Measurements from ENCODE around the gene KCNN4.

The KCNN4 gene

DNA sequence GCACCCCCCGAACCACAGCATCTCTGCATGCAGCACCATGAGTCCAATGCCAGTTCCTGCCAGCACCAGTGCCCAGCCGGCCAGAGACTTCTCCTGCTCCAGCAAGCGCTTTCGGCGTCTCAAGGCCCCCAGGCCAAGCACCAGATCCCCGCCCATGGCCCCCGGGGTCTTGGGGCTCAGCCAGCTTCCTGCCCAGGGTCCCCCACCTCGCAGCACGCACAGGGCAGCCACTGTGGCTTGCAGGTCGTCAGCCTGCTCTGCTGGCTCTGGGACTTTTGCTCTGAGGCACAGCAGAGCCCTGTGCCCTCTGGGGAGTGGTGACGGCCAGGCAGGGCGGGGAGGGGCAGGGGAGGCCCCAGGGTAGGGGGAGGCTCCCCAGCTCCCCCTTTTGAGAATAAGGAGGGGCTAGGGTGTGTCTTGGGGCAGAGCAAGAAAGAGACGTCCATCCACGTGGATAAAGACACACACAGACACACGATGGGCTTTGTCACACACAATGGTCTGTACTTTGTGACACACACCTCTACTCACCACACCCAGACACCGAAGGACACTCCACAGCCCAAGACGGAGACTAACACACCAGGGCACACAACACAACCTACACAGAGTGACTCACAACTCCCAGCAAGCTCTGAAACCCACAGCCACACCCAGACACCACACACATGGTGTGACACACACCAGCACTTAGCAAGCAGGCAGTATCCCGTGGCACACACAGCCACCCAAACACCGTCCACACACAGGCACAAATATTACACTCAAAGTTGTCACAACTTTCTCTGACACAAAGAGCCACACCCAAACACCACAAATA lies at the start of gene KCNN4:
KCNN4 (minus strand) TSS at position 268 of the 820 bp plus-strand sequence; CDS start at position 156, 112 bp downstream.
- TF ChIP-seq GATA2 (IDR thresholded peaks at IDR 0.05; ENCODE audit: low read depth, low read length), result no peak
- TF ChIP-seq GATA3 (IDR thresholded peaks at IDR 0.05; ENCODE audit: low read depth, low read length), result no peak

DNA sequence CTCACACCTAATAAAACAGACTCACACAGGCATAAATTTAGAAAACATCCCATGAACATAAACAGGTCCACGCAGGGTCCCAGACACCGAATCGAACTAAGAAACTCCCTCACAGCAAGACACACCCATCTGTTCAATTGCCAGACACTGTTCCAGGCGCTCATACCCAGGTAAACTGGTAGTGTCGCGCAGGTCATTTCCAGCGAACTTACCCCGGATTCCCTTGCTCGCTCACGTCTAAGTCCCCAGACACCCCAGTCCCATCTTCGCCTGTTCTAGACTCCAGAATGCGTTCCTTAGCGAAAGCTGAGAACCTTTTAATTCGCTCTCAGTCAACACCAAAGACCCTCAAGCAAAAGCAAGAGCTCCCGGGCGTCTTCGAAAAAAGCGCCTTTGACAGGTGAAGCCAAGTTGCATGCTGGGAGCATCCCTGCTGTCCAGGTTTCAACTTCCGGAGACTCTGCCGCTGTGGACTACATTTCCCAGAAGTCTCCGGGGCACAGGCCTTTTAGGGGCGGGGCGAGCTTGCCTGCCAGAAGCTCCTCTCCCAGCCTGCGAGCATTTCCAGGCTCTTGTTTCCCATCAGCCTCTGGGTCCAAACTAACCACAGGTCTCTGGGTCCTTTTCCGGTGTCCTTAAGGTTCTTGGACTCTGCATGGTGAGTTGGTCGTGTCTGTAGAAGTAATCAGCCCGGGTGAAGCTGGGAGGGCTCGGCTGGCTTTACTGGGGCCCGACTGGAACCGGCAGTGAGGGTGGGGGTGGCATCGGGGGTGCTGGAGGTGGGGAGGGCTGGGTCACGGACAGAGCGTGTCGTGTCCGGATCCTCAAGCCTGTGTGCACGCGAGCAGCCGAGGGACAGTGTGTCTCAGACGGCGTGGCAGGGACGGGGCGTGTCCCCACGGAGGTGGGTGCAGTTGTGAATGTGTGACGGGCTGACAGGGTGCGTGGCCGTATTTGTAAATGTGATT lies 46.3 kb upstream of the KCNN4 start, which contains the start of gene ZNF283:
ZNF283 (plus strand) TSS at position 535 of the 968 bp plus-strand sequence. CDS start 6,184 bp downstream, outside the sequence.
- TF ChIP-seq GATA3 (IDR thresholded peaks at IDR 0.05; ENCODE audit: low read depth, low read length) (no peak), GATA2 (IDR thresholded peaks at IDR 0.05; ENCODE audit: low read depth, low read length) (no peak)

DNA sequence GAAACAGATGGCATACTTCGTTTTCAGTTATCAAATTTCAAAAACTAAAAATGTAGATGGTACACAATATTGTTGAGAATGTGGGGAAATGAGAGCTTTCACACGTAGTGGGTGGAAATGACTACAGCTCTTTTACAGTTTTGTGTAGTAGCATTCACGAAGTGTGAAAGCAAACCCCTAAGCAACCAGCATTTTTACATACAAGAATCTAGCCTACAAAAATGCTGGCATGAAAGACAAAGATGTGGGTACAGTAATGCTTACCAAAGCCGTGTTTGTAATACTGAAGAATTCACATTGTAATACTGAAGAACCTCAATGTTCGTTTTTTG lies 40.1 kb upstream of the KCNN4 start:
- TF ChIP-seq GATA3 (IDR thresholded peaks at IDR 0.05; ENCODE audit: low read depth, low read length) (no peak), GATA2 (IDR thresholded peaks at IDR 0.05; ENCODE audit: low read depth, low read length) (no peak)

DNA sequence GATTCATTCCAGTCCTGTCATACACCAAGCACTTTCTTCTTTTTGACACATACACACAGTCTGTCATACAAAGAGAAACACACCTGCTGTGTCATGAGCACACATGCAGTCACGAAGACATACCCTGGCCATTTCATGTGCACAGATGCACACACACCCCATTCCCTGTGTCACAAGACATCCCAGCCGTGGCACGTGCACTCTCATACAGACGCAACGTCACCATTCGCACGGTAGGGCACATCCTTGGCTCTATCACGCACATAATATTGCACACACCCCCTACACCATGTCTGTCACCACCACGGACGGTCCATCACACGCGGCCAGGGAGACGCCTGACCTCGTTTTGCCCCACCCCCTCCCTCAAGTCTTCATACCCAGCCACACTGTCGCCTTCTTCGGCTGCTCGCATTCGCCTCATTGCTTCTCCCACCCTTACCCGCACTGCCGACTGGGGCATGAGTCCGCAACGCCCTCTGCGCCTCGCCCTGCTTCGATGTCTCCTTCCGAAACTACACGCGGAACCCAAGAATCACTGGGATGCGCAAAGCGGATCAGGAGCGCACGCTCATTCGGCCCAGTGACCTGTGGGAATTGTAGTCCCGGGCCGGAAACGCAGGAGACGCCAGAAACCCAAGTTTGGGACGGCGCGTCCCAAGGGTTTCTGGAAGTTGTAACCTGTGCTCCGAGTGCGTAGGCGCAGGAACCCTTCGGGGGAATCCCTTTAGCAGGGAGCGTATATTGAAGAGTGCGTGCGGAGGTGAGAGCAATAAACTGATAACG lies 39.5 kb upstream of the KCNN4 start:
- TF ChIP-seq GATA2 (IDR thresholded peaks at IDR 0.05; ENCODE audit: low read depth, low read length) (no peak), GATA3 (IDR thresholded peaks at IDR 0.05; ENCODE audit: low read depth, low read length) (no peak)

DNA sequence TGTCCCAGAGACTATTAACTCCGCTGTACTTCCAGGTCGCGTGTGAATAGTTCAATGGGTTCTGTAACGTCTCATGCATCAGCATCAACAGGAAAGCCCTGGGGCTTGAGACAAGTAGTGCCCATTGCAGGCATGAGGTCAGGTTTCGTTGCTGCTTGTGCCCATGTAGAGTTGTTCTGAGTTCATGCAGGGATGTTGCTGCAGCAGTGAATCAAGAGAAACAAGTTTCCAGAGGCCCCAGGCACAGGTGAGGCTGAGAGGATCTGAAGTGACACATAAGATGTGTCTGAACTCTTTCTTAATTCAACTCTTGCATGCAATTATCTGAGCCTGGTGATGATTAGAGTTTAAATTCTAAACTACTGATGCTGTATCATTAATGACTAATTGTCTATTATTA lies 37.7 kb upstream of the KCNN4 start:
- no peak for TF ChIP-seq GATA3 (IDR thresholded peaks at IDR 0.05; ENCODE audit: low read depth, low read length)
- TF ChIP-seq GATA2 (IDR thresholded peaks at IDR 0.05; ENCODE audit: low read depth, low read length), result no peak

DNA sequence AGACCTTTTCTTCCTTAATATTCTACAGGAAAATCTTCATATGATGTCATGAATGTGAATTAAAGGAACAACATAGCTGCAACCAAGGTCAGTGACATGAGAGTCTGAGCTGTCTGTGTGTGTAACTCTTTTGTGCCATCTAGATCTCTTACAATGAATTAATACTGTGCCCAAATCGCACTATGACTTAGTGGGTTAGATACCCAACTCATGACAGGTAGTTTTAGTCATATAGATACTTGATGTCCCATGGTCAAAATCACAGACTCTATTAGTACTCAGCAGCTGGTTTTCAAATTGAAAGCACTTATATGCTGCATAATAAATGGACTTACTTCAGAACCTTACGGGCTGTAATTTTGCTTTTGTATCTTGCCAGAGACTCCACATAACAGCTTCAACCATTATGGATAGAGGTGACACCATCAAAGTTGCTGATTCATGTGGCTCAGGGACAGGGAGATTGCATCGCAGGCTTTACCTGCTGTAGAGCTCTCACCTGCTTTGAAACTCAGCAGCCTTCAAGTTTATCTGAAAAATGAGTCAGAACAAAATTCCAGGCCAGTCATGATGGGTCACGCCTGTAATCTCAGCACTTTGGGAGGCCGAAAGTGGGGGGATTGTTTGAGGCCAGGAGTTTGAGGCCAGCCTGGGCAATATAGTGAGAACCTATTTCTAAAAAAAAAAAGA lies 34.0 kb upstream of the KCNN4 start:
- no peak for TF ChIP-seq GATA3 (IDR thresholded peaks at IDR 0.05; ENCODE audit: low read depth, low read length)
- no peak for TF ChIP-seq GATA2 (IDR thresholded peaks at IDR 0.05; ENCODE audit: low read depth, low read length)

DNA sequence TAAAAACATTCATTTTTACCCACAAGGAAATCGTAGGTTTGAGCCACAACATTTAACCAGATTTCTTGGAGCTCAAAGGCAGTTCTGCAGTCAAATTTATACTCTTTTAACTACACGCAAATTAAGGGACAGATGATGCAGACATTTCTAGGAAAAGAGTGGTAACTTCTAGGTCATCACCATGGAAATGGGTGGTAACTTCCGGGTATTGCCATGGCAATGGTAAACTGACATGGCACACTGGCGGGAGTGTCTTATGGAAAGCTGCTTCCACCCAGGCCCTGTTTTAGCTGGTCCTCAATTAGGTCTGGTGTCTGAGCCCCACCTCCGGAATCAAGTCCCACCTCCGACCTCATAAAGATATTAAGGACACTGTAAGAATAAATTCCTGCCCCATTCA lies 31.9 kb upstream of the KCNN4 start:
- no peak for TF ChIP-seq GATA2 (IDR thresholded peaks at IDR 0.05; ENCODE audit: low read depth, low read length)
- TF ChIP-seq GATA3 (IDR thresholded peaks at IDR 0.05; ENCODE audit: low read depth, low read length), result no peak

DNA sequence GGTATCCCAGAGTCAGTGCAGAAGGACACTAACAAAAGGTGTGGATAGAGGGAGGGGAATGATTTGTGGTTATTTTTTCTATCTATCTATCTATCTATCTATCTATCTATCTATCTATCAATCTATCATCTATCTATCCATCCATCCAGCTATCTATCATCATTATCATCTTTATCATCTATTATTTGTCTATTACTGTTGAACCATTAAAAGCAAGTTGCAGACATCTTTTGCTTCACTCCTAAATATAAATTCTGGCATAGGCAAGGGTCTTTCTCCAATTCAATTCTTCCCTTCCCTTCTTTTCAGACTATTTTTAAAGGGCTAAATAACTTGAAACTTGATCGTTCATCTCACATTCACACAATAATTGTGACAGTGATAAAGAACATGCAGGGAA lies 31.5 kb upstream of the KCNN4 start:
- no peak for TF ChIP-seq GATA2 (IDR thresholded peaks at IDR 0.05; ENCODE audit: low read depth, low read length)
- no peak for TF ChIP-seq GATA3 (IDR thresholded peaks at IDR 0.05; ENCODE audit: low read depth, low read length)

DNA sequence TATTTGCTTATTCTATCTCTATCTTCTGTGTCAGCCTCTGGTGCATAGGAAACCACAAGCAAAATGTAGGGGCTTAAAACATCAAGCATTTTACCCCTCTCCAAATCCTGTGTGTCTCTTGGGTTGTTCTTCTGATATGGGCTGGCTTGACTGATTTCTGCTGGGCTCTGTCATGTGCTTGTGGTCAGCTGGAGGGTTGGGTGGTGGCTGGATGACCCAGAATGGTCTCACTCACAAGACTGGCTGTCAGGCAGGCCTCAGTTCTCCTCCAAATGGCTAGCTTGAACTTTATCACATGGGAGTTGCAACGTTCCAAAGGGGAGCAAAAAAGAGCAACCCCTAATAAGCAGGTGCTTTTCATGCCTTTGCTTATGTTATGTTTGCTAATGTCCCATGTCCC lies 31.1 kb upstream of the KCNN4 start:
- TF ChIP-seq GATA3 (IDR thresholded peaks at IDR 0.05; ENCODE audit: low read depth, low read length) (no peak), GATA2 (IDR thresholded peaks at IDR 0.05; ENCODE audit: low read depth, low read length) (no peak)

DNA sequence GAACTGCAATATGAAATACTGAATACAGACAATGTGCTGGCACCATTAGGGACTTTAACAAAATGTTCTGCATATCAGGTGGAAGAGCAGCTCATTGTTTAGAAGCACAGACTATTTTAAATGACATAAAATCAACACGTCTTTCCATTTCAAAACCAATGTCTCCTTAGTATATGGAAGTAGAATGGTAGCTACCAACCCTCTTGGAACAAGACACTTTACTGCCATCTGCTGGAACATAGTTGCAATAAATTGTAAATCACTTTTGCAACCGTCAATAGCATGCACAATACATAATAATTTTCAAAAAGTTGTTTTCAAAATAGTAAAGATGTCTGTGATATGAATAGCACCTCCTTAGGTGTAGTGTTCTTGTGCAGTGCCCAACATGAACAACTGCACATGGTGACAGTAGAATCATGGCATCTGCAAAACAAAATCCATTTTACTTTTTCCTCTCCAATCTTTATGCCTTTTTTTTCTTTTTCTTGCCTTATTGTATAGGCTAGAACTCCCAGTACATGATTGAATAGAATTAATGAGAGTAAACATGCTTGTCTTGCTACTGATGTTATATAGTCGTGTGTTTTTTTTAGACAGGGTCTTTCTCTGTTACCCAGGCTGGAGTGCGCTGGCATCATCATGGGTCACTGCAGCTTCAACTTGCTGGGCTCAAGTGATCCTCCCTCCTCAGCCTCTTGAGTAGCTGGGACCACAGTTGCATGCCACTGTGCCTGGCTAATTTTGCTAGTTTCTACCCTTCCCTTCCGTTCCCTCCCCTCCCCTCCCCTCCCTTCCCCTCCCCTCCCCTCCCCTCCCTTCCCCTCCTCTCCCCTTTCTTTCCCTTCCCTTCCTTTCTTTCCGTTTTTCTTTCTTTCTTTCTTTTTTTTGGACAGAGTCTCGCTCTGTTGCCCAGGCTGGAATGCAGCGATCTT lies 29.3 kb upstream of the KCNN4 start:
- TF ChIP-seq GATA2 (IDR thresholded peaks at IDR 0.05; ENCODE audit: low read depth, low read length) (no peak), GATA3 (IDR thresholded peaks at IDR 0.05; ENCODE audit: low read depth, low read length) (no peak)

DNA sequence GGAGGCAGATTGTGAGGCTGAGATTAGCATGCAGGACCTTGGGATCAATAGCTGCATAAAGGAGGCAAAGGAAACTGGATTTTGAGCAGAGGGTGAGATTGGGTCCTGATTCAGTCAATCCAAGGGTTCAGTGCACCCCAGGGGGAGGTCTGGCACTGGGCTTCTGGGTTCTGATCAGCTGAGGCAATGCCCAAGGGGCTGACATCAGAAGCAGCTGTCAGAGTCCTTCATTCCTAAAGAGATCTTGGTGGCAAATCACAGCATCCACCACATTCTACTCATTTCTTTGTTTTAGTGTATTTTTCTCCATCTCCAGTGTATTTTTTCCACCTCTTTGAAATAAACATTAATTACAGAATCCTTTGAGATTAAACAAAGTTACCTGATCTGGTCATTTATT lies 26.9 kb upstream of the KCNN4 start:
- TF ChIP-seq GATA3 (IDR thresholded peaks at IDR 0.05; ENCODE audit: low read depth, low read length), result no peak
- no peak for TF ChIP-seq GATA2 (IDR thresholded peaks at IDR 0.05; ENCODE audit: low read depth, low read length)

DNA sequence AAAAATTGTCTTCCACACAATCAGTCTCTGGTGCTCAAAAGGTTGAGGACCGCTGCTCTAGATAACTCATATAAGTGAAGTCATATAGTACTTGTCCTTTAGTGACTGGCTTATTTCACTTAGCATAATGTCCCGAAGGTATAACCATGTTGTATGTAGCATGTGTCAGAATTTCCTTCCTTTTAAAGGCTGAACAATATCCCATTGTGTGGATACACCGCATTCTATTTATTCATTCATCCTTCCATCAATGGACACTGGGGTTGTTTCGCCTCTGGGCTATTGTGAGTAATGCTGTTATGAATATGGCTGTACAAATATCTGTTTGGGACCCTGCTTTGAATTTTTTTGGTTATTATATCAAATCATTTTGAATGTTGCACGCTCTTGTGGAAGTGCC lies 26.1 kb upstream of the KCNN4 start:
- no peak for TF ChIP-seq GATA3 (IDR thresholded peaks at IDR 0.05; ENCODE audit: low read depth, low read length)
- TF ChIP-seq GATA2 (IDR thresholded peaks at IDR 0.05; ENCODE audit: low read depth, low read length), result no peak
